Activated naive CD4-positive, alpha-beta T cell treated with anti-CD3 and anti-CD28 coated beads, Interleukin-2, amount 10 ng/mL, durations not matched to agents 7 days and 5 days (primary cell): Measurements from ENCODE around the gene ARVCF.
"Not testable (repeated sequence)": the region's sequence is repeated elsewhere in the genome, so short reads cannot be mapped to it uniquely, and the experiment has no call there.

Experiments
- CTCF ChIA-PET: fragments of 350-600 bp; sonication (Branson Sonifier 250); formaldehyde crosslinking; loops from one replicate; lab custom pipeline; 2021; ENCODE audit warnings: antibody characterized with exemption; lab: Charles Lee
- DNase-seq: peaks from one replicate; pipeline ENCODE4 v3.0.0-alpha.2; 2020
- H3K27ac Mint-ChIP-seq: one replicate; pipeline ENCODE4 v1.8.0; 2021; ENCODE audit warnings: mild to moderate bottlenecking, moderate library complexity, mixed read lengths
- H3K27me3 Mint-ChIP-seq: one replicate; pipeline ENCODE4 v1.8.0; 2021; ENCODE audit warnings: mild to moderate bottlenecking, mixed read lengths
- H3K36me3 Mint-ChIP-seq: one replicate; pipeline ENCODE4 v1.8.0; 2021; ENCODE audit warnings: mixed read lengths
- H3K4me1 Mint-ChIP-seq: one replicate; pipeline ENCODE4 v1.8.0; 2021; ENCODE audit warnings: mixed read lengths
- H3K4me3 Mint-ChIP-seq: one replicate; pipeline ENCODE4 v1.8.0; 2021; ENCODE audit warnings: mild to moderate bottlenecking, moderate library complexity, mixed read lengths
- H3K9me3 Mint-ChIP-seq: one replicate; pipeline ENCODE4 v1.8.0; 2021; ENCODE audit warnings: mixed read lengths

Gene ARVCF

DNA sequence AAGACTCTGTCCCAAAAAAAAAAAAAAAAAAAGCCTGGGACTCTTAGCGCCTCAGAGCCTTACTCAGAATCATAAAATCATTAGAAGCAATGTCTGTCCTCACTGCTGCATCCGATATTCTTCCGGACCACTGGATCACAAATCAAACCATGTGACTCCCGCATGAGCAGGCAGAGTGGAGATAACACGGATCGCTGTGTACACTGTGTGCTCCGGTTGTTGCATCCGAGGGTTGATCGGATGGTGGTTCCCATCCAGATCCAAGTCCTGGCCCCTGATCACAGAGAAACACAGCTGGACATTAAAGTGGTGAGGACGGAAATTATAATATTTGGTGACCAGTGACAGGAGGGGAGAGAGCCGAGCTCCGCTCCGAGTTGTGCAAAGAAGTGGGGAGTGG is 65.3 kb downstream of the ARVCF start:
- no peaks in the 10 kb centered on the region for H3K27me3 Mint-ChIP-seq
- H3K4me3 Mint-ChIP-seq: no peak overlapping the region
- peaks cover 21% of the 10 kb centered on the region for H3K4me1 Mint-ChIP-seq

GRCh38 chr22:19948057-19948760 is 68.4 kb downstream of the ARVCF start:
- peaks cover 17% of the 10 kb centered on the region for H3K36me3 Mint-ChIP-seq
- H3K9me3 Mint-ChIP-seq: no peaks in the 10 kb centered on the region
- DNase-seq: no peak
- CTCF ChIA-PET: interaction anchor here (0.8 to 3.0 kb wide), 7 partner anchors 24 to 506 kb away, joined by 3 to 9 read pairs (median 3); partner anchors contain the start of gene GP1BB
- H3K4me1 Mint-ChIP-seq: peaks cover 21% of the 10 kb centered on the region
- H3K27ac Mint-ChIP-seq: no peak overlapping the region
- no peak overlapping the region for H3K4me3 Mint-ChIP-seq
- no peaks in the 10 kb centered on the region for H3K27me3 Mint-ChIP-seq

More for the DNA sequence above, 65.3 kb downstream of the ARVCF start:
- CTCF ChIA-PET: interaction anchor here (0.7 kb wide), 1 partner anchor 221 kb away, joined by 3 read pairs; no protein-coding TSS in a partner anchor
- H3K9me3 Mint-ChIP-seq: no peaks in the 10 kb centered on the region
- DNase-seq: no peak
- peaks cover 15% of the 10 kb centered on the region for H3K36me3 Mint-ChIP-seq
- peak overlapping the region; percentile 22 for H3K27ac Mint-ChIP-seq

- no peak for DNase-seq
- H3K27me3 Mint-ChIP-seq: no peaks in the 10 kb centered on the region
- CTCF ChIA-PET: interaction anchor here (0.7 to 1.8 kb wide), 3 partner anchors 10 to 213 kb away, joined by 3 to 5 read pairs (median 5); no protein-coding TSS in a partner anchor
- H3K27ac Mint-ChIP-seq: peak overlapping the region; percentile 94
- H3K36me3 Mint-ChIP-seq: peaks cover 10% of the 10 kb centered on the region
- H3K4me1 Mint-ChIP-seq: peaks cover 45% of the 10 kb centered on the region
- H3K9me3 Mint-ChIP-seq: no peaks in the 10 kb centered on the region
- H3K4me3 Mint-ChIP-seq: peak overlapping the region; percentile 94
Measured at GRCh38 chr22:19943082-19944026, 73.3 kb downstream of the ARVCF start.

- H3K27ac Mint-ChIP-seq: peak overlapping the region; percentile 94
- no peaks in the 10 kb centered on the region for H3K9me3 Mint-ChIP-seq
- H3K36me3 Mint-ChIP-seq: peaks cover 17% of the 10 kb centered on the region
- DNase-seq: no peak
- CTCF ChIA-PET: interaction anchor here (0.7 to 1.8 kb wide), 3 partner anchors 32 to 212 kb away, joined by 3 to 5 read pairs (median 4); no protein-coding TSS in a partner anchor
- H3K27me3 Mint-ChIP-seq: no peaks in the 10 kb centered on the region
- peak overlapping the region; percentile 94 for H3K4me3 Mint-ChIP-seq
- peaks cover 41% of the 10 kb centered on the region for H3K4me1 Mint-ChIP-seq
Measured at GRCh38 chr22:19942157-19943081, 74.2 kb downstream of the ARVCF start.

DNA sequence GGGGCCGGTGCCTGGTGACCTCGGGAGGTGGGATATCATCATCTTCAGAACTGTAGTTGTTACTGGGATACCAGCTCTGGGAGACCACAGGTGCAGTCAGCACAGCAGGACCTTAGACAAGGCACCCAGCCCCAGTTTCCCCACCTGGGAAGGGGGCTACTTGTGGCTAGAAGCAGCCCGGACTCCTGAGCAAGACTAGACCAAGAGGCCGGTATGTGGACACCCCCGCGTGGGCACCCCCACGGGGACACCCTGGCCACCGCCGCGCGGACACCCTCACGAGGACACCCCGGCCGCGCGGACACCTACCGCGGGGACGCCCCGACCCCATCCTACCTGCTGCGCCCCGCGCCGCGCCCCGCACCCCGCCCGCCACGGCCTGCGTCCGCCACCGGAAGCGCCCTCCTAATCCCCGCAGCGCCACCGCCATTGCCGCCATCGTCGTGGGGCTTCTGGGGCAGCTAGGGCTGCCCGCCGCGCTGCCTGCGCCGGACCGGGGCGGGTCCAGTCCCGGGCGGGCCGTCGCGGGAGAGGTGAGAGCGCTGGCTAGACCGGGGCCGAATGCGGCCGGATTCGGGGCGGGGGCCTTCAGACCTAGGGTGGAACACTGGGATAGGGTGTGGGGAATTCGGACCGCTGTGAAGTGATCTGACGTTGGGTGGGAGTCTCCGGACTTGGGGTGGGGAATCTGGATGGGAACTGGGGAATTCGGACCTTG is 75.1 kb downstream of the ARVCF start, which contains the start of the genes COMT and TXNRD2:
Gene COMT (plus strand): TSS at position 408 of the 718 bp plus-strand sequence. CDS start 20,755 bp downstream, outside the sequence.
Gene TXNRD2 (minus strand): TSS at position 454 of the 718 bp plus-strand sequence. CDS start 15 bp downstream, at position 439.
- Mint-ChIP-seq H3K27ac (peak within 1 kb of the TSS; percentile 94), H3K4me1 (peaks cover 37% of the 10 kb centered on the region), H3K27me3 (no peaks in the 10 kb centered on the region), H3K9me3 (peaks cover 2% of the 10 kb centered on the region), H3K36me3 (peaks cover 17% of the 10 kb centered on the region), H3K4me3 (peak within 1 kb of the TSS; percentile 94)
- CTCF ChIA-PET: interaction anchor here (1.2 kb wide), 1 partner anchor 31 kb away, joined by 4 read pairs; no protein-coding TSS in a partner anchor
- peak; percentile 85 for DNase-seq

GRCh38 chr22:19940536-19941364 is 75.9 kb downstream of the ARVCF start:
- peaks cover 24% of the 10 kb centered on the region for H3K36me3 Mint-ChIP-seq
- no peak for DNase-seq
- peak overlapping the region; percentile 94 for H3K27ac Mint-ChIP-seq
- CTCF ChIA-PET: interaction anchor here (0.7 to 1.2 kb wide), 2 partner anchors 31 to 167 kb away, joined by 3 to 4 read pairs; no protein-coding TSS in a partner anchor
- peaks cover 35% of the 10 kb centered on the region for H3K4me1 Mint-ChIP-seq
- H3K9me3 Mint-ChIP-seq: peaks cover 8% of the 10 kb centered on the region
- H3K27me3 Mint-ChIP-seq: no peaks in the 10 kb centered on the region
- H3K4me3 Mint-ChIP-seq: peak overlapping the region; percentile 94

GRCh38 chr22:19937616-19938473 is 78.8 kb downstream of the ARVCF start:
- H3K27ac Mint-ChIP-seq: no peak overlapping the region
- peaks cover 28% of the 10 kb centered on the region for H3K36me3 Mint-ChIP-seq
- peaks cover 21% of the 10 kb centered on the region for H3K4me1 Mint-ChIP-seq
- CTCF ChIA-PET: interaction anchor here (1.0 to 1.3 kb wide), 2 partner anchors 28 to 208 kb away, joined by 3 to 4 read pairs; no protein-coding TSS in a partner anchor
- H3K4me3 Mint-ChIP-seq: no peak overlapping the region
- DNase-seq: no peak
- H3K27me3 Mint-ChIP-seq: no peaks in the 10 kb centered on the region
- H3K9me3 Mint-ChIP-seq: peaks cover 14% of the 10 kb centered on the region

DNA sequence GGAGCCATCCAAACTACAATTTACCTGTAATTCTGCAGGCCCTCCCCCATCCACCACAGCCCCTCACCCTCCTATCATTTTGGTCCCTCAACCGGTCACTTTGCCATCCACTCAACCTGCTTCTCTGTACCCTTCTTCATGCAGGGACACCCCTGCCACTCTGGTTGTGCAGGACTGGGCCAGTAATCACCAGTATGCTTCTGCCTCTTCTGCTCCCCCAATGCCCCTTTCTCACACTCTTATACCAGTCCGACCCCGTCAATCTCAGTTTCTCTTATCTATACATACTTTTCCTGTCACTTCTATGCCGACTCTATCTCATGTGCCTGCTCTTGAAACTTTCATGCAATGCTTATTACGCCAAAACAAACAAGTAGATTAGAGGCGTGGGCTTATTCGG is 80.1 kb downstream of the ARVCF start:
- CTCF ChIA-PET: interaction anchor here (1.3 kb wide), 1 partner anchor 26 kb away, joined by 3 read pairs; no protein-coding TSS in a partner anchor
- Mint-ChIP-seq H3K27me3 (no peaks in the 10 kb centered on the region), H3K27ac (no peak overlapping the region), H3K36me3 (peaks cover 26% of the 10 kb centered on the region), H3K9me3 (peaks cover 14% of the 10 kb centered on the region), H3K4me3 (no peak overlapping the region), H3K4me1 (peaks cover 15% of the 10 kb centered on the region)
- no peak for DNase-seq

- peaks cover 14% of the 10 kb centered on the region for H3K9me3 Mint-ChIP-seq
- H3K4me3 Mint-ChIP-seq, DNase-seq, H3K4me1 Mint-ChIP-seq, CTCF ChIA-PET, H3K27ac Mint-ChIP-seq, H3K27me3 Mint-ChIP-seq: not testable (repeated sequence)
- H3K36me3 Mint-ChIP-seq: peaks cover 26% of the 10 kb centered on the region
Measured at GRCh38 chr22:19935123-19935718, 81.4 kb downstream of the ARVCF start.

DNA sequence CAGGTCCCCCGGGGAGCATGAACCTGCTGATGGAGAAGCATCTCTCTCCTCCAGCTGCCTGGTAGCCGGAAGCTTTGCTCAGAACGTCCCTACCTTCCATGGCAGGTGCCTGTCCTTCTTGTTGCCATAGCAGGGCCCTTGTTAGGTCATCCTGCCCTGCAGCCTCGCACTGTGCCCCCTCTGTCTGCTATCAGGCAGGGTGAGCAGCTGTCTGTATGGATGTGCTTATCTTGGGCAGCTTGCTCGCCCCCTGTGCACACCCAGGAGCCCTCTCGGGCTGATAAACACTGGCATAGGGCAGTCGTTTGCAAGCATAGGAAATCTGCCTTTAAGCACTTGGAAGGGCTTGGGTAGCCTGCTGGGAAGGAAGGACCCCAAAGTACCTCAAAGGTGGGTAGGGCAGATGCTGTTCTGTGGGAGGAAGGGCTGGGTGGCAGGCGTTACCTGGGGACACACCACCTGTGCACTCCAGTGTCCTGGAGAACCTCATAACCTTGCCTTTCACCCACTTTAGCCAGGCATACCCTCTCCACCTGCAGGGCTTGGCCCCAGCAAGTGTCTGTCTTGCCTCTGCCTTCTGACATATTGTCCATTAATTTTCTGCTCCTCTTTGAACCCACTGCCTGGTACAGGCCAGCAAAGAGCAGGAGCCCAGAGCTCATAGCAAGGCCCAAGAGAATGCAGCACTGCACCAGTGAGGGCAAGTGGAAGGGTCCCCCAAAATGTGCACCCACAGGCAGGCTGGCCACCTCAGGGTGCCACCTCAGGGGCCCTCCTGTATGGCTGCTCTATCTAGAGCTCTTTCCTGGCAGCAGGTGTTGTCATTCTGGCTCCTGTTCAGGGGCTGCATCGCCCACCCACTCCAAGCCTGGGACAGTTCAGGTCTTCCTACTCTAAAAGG is 83.0 kb downstream of the ARVCF start:
- no peak for DNase-seq
- peaks cover 2% of the 10 kb centered on the region for H3K4me1 Mint-ChIP-seq
- CTCF ChIA-PET: interaction anchor here (0.6 kb wide), 1 partner anchor 191 kb away, joined by 3 read pairs; no protein-coding TSS in a partner anchor
- H3K27ac Mint-ChIP-seq: no peak overlapping the region
- H3K27me3 Mint-ChIP-seq: no peaks in the 10 kb centered on the region
- peaks cover 24% of the 10 kb centered on the region for H3K36me3 Mint-ChIP-seq
- peaks cover 14% of the 10 kb centered on the region for H3K9me3 Mint-ChIP-seq
- H3K4me3 Mint-ChIP-seq: no peak overlapping the region
